GM12873 (cell line): ENCODE data around the gene CCN6.
A peak's percentile ranks its signal among the peaks of the same experiment; 100 is the strongest.

Experiments used
- CTCF ChIP-seq: IDR thresholded peaks from 2 replicates; pipeline ENCODE4 v1.5.1; 2012; ENCODE audit warnings: low read depth, mild to moderate bottlenecking, moderate library complexity, low read length, control low read depth; ENCODE audit not compliant: insufficient read depth; ENCODE audit errors: missing control alignments

CCN6 gene

GRCh38 chr6:112087136-112087911 is 33.4 kb downstream of the CCN6 start, which contains the start of the genes FAM229B and TUBE1:
Gene FAM229B, plus strand, starts transcription at chr6:112087591. Its CDS starts 11,693 bp downstream, at chr6:112099284.
Gene TUBE1, minus strand, starts transcription at chr6:112087482. Its CDS starts 48 bp downstream, at chr6:112087434.
- TF ChIP-seq CTCF, result peak; percentile 8

- TF ChIP-seq CTCF, result no peak
Observed at GRCh38 chr6:112087916-112088315, 34.0 kb downstream of the CCN6 start.

GRCh38 chr6:112096901-112097300 is 43.0 kb downstream of the CCN6 start:
- TF ChIP-seq CTCF, result no peak

GRCh38 chr6:112100561-112100960 is 46.7 kb downstream of the CCN6 start:
- TF ChIP-seq CTCF, result no peak

GRCh38 chr6:112106562-112106961 is 52.7 kb downstream of the CCN6 start:
- no peak for TF ChIP-seq CTCF

- no peak for TF ChIP-seq CTCF
Observed at GRCh38 chr6:112109262-112109661, 55.4 kb downstream of the CCN6 start.

GRCh38 chr6:112113431-112113830 is 59.5 kb downstream of the CCN6 start:
- TF ChIP-seq CTCF, result no peak
